ENCODE measurements around the gene GOSR1. TPM values are rescaled to one million over a fixed set of nuclear protein-coding genes. Genes with fewer than 3 reads are reported as not detected.
"Not testable (repeated sequence)": the region's sequence is repeated elsewhere in the genome, so short reads cannot be mapped to it uniquely, and the experiment has no call there.

Gene GOSR1
- total RNA-seq, 2 donors from 2014 or later = 25.2 to 33.5 TPM

DNA sequence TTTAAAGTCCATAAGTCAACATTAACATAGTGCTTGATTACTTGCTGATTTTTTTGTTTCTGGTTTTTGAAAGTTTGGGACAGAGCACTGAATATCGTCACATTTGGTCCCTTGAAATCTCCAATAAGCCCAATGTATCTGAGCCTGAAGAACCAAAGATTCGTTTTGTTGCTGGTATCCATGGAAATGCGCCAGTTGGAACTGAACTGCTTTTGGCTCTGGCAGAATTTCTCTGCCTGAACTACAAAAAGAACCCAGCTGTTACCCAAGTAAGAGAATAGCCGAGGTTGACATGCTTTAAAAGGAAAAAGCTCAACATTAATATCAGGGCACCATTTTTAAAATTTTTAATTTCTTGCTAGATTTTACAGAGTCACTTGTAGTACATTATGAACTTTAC, 27.7 kb upstream of the GOSR1 start:
- DNase-seq (ENCODE audit: low spot score) = peak; percentile 63
- Histone ChIP-seq H3K4me3 (no peak overlapping the region), H3K4me1 (no peaks in the 10 kb centered on the region), H3K27ac (no peak overlapping the region), H3K27me3 (no peaks in the 10 kb centered on the region), H3K36me3 (peaks cover 27% of the 10 kb centered on the region), H3K9me3 (no peaks in the 10 kb centered on the region)
- TF ChIP-seq, protein P1, sequence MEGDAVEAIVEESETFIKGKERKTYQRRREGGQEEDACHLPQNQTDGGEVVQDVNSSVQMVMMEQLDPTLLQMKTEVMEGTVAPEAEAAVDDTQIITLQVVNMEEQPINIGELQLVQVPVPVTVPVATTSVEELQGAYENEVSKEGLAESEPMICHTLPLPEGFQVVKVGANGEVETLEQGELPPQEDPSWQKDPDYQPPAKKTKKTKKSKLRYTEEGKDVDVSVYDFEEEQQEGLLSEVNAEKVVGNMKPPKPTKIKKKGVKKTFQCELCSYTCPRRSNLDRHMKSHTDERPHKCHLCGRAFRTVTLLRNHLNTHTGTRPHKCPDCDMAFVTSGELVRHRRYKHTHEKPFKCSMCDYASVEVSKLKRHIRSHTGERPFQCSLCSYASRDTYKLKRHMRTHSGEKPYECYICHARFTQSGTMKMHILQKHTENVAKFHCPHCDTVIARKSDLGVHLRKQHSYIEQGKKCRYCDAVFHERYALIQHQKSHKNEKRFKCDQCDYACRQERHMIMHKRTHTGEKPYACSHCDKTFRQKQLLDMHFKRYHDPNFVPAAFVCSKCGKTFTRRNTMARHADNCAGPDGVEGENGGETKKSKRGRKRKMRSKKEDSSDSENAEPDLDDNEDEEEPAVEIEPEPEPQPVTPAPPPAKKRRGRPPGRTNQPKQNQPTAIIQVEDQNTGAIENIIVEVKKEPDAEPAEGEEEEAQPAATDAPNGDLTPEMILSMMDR (IDR thresholded peaks at IDR 0.05) = no peak

DNA sequence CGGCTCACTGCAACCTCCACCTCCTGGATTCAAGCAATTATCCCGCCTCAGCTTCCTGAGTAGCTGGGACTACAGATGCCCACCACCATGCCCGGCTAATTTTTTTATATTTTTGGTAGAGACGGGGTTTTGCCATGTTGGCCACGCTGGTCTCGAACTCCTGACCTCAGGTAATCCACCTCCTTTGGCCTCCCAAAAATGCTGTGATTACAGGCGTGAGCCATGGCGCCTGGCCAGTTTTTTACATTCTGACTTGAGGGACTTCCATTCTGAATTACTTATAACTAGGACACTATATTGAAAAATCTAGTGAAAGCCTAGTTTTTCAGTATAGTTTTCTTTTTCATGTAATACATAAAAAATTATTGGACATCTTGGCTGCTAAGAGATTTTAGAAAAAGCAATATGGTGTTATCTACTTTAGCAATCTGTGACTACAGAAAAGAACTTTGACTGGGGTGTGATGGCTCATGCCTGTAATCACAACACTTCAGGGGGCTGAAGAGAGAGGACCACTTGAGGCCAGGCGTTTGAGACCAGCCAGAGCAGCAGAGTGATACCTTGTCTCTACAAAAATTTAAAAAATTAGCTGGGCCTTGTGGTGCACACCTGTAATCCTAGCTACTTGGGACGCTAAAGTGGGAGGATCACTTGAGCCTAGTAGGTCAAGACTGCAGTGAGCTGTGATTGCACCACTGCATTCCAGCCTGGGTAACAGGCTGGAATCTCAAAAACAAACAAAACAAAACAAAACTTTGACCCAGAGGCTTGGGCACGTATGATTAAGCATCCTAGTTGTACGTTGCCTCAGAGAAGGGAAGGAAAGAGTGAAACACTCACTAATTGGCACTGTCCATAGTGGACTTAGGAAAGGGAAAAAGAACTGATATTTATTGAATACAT, 26.8 kb upstream of the GOSR1 start:
- DNase-seq (ENCODE audit: low spot score) = no peak
- Histone ChIP-seq H3K4me3 (no peak overlapping the region), H3K36me3 (peaks cover 25% of the 10 kb centered on the region), H3K27me3 (no peaks in the 10 kb centered on the region), H3K4me1 (no peaks in the 10 kb centered on the region), H3K27ac (no peak overlapping the region), H3K9me3 (no peaks in the 10 kb centered on the region)
- TF ChIP-seq, protein P1 (IDR thresholded peaks at IDR 0.05) = no peak

DNA sequence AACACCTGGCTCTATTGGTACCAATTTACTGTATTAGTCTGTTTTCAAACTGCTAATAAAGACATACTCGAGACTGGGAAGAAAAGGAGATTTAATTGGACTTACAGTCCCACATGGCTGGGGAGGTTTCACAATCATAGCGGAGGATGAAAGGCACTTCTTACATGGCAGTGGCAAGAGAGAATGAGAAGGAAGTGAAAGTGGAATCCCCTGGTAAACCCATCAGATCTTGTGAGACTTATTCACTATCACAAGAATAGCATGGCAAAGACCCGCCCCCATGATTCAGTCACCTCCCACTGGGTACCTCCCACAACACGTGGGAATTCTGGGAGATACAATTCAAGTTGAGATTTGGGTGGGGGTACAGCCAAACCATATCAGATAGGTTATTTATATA, 22.6 kb upstream of the GOSR1 start:
- TF ChIP-seq, protein P1 (IDR thresholded peaks at IDR 0.05) = no peak

DNA sequence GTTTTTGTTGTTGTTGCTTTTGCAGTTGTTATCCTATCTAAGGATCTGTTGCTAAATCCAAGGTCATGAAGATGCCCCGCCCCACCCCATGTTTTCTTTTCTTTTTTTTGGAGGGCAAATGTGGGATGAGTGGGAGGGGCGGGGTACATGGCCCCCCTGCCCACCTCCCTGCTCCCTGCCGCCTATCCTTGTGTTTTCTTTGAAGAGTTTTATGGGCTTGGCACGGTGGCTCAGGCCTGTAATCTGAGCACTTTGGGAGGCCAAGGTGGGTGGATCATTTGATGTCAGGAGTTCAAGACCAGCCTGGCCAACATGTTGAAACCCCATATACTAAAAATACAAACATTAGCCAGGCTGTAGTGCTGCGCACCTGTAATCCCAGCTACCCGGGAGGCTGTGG, 18.8 kb upstream of the GOSR1 start:
- no peaks in the 10 kb centered on the region for H3K9me3 ChIP-seq
- no peak overlapping the region for H3K27ac ChIP-seq
- DNase-seq (ENCODE audit: low spot score) = no peak
- TF ChIP-seq, protein P1 (IDR thresholded peaks at IDR 0.05) = no peak
- no peak overlapping the region for H3K4me3 ChIP-seq
- H3K4me1 ChIP-seq = no peaks in the 10 kb centered on the region
- H3K27me3 ChIP-seq = no peaks in the 10 kb centered on the region
- peaks cover 46% of the 10 kb centered on the region for H3K36me3 ChIP-seq

More for the DNA sequence above, 22.6 kb upstream of the GOSR1 start:
- H3K27ac ChIP-seq = no peak overlapping the region
- H3K4me1 ChIP-seq = no peaks in the 10 kb centered on the region
- H3K4me3 ChIP-seq = no peak overlapping the region
- no peaks in the 10 kb centered on the region for H3K27me3 ChIP-seq
- peaks cover 41% of the 10 kb centered on the region for H3K36me3 ChIP-seq
- no peaks in the 10 kb centered on the region for H3K9me3 ChIP-seq
- DNase-seq (ENCODE audit: low spot score) = no peak

DNA sequence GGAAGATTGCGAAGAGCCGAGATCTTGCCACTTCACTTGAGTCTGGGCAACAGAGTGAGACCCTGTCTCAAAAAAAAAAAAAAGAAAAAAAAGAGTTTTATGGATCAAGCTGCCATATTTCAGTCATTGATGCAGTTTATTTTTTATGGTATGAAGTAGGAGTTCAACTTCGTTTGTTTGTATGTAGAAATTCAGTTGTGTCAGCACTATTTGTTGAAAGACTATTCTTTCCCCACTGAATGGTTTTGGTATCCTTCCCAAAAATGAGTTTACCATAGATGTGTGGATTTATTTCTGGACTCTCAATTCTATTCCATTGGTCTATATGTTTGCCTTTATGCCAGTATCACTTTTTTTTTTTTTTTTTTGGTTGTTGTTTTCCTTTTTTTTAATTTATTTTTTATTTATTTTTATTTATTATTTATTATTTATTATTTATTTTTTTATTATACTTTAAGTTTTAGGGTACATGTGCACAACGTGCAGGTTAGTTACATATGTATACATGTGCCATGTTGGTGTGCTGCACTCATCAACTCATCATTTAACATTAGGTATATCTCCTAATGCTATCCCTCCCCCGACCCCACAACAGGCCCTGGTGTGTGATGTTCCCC, 18.3 kb upstream of the GOSR1 start:
- not testable (repeated sequence) for H3K9me3 ChIP-seq; DNase-seq (ENCODE audit: low spot score); H3K4me3 ChIP-seq; H3K27ac ChIP-seq; H3K27me3 ChIP-seq; H3K4me1 ChIP-seq
- H3K36me3 ChIP-seq = peaks cover 47% of the 10 kb centered on the region

DNA sequence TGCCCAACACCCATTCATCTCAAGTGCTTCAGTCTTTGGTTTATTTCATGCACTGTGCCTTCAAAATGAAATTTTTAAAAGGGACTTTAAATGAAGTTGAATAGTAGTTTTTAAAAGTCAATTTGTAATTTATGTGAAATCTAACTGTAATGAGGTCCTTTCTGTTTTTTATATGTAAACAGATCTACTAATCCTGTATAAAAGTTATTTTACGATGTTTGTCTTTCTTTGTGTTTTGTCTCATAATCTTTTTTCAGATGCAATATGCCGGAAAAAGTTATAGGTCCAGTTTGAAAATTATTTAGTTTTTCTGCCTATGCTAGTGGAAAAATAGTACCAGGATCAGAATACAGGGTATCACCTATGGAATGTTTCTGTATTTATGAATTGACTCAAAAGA, 8.7 kb upstream of the GOSR1 start:
- no peaks in the 10 kb centered on the region for H3K27me3 ChIP-seq
- TF ChIP-seq, protein P1 (IDR thresholded peaks at IDR 0.05) = no peak
- no peaks in the 10 kb centered on the region for H3K9me3 ChIP-seq
- H3K4me1 ChIP-seq = peaks cover 0 to 11% of the 10 kb centered on the region in 2 donors
- peaks cover 20% of the 10 kb centered on the region for H3K36me3 ChIP-seq
- no peak for DNase-seq (ENCODE audit: low spot score)
- no peak overlapping the region for H3K27ac ChIP-seq
- H3K4me3 ChIP-seq = no peak overlapping the region

Measured in right atrium auricular region (tissue), 2 donors.